ENCODE measurements around the gene BRF1. TPM values are rescaled to one million over a fixed set of nuclear protein-coding genes. Genes with fewer than 3 reads are reported as not detected.

Gene BRF1
- total RNA-seq, 4 donors from 2014 or later: 77.6 to 114 (median 99.5) TPM

- TF ChIP-seq EP300 (IDR thresholded peaks at IDR 0.05) (no peak), CTCF (IDR thresholded peaks at IDR 0.05) (no peak)
- Histone ChIP-seq H3K4me3 (no peak overlapping the region), H3K27ac (no peak overlapping the region), H3K9me3 (no peaks in the 10 kb centered on the region), H3K36me3 (no peaks in the 10 kb centered on the region), H3K4me1 (peaks cover 0 to 48% (median 20%) of the 10 kb centered on the region in 4 donors), H3K27me3 (peaks cover 0 to 95% of the 10 kb centered on the region in 2 donors)
- no peak for DNase-seq (ENCODE audit: low spot score in 2 of 2)
- 69 to 80% methylated on average over 3 to 6 of the region's 10 CpGs for WGBS, 2 donors
Observed at GRCh38 chr14:105195051-105195450, 105.8 kb downstream of the BRF1 start.

GRCh38 chr14:105193916-105194782 is 106.7 kb downstream of the BRF1 start:
- H3K9me3 ChIP-seq: no peaks in the 10 kb centered on the region
- no peak for TF ChIP-seq EP300 (IDR thresholded peaks at IDR 0.05)
- no peak for TF ChIP-seq POLR2A (IDR thresholded peaks at IDR 0.05)
- TF ChIP-seq CTCF (IDR thresholded peaks at IDR 0.05): no peak
- H3K36me3 ChIP-seq: no peaks in the 10 kb centered on the region
- H3K27ac ChIP-seq: peak overlapping the region in 1 of 4 donors; percentile 47
- peaks cover 0 to 90% of the 10 kb centered on the region in 2 donors for H3K27me3 ChIP-seq
- H3K4me3 ChIP-seq: no peak overlapping the region
- WGBS, 2 donors: 38 to 41% methylated on average over 17 of the region's 17 CpGs
- H3K4me1 ChIP-seq: peaks cover 0 to 48% (median 20%) of the 10 kb centered on the region in 4 donors
- DNase-seq (ENCODE audit: low spot score in 2 of 2): no peak

GRCh38 chr14:105192866-105193731 is 107.7 kb downstream of the BRF1 start:
- Histone ChIP-seq H3K4me1 (peaks cover 0 to 46% (median 20%) of the 10 kb centered on the region in 4 donors), H3K27me3 (peaks cover 0 to 82% of the 10 kb centered on the region in 2 donors), H3K36me3 (no peaks in the 10 kb centered on the region), H3K27ac (peak overlapping the region in 1 of 4 donors; percentile 47), H3K4me3 (no peak overlapping the region), H3K9me3 (peaks cover 0 to 6% (median 0%) of the 10 kb centered on the region in 4 donors)
- TF ChIP-seq CTCF (IDR thresholded peaks at IDR 0.05) (no peak), EP300 (IDR thresholded peaks at IDR 0.05) (no peak), POLR2A (IDR thresholded peaks at IDR 0.05) (no peak)
- no peak for DNase-seq (ENCODE audit: low spot score in 2 of 2)
- 22 to 24% methylated on average over 19 to 29 of the region's 29 CpGs for WGBS, 2 donors

GRCh38 chr14:105187935-105188524 is 112.8 kb downstream of the BRF1 start:
- 64 to 76% methylated on average over 14 of the region's 14 CpGs for WGBS, 2 donors
- Histone ChIP-seq H3K9me3 (peaks cover 0 to 13% (median 0%) of the 10 kb centered on the region in 4 donors), H3K4me3 (no peak overlapping the region), H3K36me3 (no peaks in the 10 kb centered on the region), H3K4me1 (peaks cover 0 to 4% (median 1%) of the 10 kb centered on the region in 4 donors), H3K27me3 (peaks cover 0 to 40% of the 10 kb centered on the region in 2 donors), H3K27ac (no peak overlapping the region)
- DNase-seq (ENCODE audit: low spot score in 2 of 2): no peak
- no peak for TF ChIP-seq CTCF (IDR thresholded peaks at IDR 0.05)
- TF ChIP-seq EP300 (IDR thresholded peaks at IDR 0.05): no peak
- TF ChIP-seq POLR2A (IDR thresholded peaks at IDR 0.05): no peak
